Measurements from ENCODE around the gene SPRYD3.
A peak's percentile ranks its signal among the peaks of the same experiment; 100 is the strongest.

SPRYD3 gene

DNA sequence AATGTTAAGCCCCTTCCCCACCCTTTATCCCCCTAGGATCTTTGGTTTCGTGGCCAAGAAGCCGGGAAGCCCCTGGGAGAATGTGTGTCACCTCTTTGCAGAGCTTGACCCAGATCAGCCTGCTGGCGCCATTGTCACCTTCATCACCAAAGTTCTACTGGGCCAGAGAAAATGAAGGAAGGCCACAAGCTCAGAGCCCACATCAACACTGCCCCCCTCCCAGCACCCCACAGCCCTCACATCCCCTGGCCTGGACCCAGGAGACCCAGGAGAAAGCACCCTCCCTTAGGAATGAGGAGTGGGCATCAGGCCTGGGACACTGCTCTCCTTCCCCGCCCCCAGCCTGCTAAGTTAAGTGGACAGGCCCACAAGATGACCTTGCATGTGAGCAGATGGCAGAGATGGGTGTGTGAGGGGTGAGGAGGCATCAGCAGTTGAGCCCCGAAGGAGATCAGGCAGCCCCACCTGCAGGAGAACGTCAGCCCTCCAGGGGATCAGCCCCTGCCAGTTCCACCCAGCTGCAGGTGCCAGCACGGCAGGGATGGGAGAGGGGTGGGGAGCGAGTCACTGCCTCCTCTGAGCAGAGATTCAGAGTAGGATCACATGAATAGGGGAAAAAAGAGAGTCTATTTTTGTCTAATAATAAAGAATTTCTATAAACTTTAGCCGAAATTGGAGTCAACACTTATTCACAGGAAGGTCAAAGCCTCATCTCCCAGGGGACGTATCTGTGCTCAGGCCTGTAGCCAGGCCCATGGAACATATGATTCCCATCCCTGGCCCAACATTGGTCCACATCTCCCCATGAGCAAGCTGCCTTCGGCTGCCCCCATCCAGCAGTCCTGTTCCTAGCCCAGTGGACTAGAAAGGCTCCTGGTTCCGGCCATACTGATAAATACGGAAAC, 15.2 kb downstream of the SPRYD3 start:
- DNase-seq (ENCODE audit: low read depth in 2 of 2) = no peak

DNA sequence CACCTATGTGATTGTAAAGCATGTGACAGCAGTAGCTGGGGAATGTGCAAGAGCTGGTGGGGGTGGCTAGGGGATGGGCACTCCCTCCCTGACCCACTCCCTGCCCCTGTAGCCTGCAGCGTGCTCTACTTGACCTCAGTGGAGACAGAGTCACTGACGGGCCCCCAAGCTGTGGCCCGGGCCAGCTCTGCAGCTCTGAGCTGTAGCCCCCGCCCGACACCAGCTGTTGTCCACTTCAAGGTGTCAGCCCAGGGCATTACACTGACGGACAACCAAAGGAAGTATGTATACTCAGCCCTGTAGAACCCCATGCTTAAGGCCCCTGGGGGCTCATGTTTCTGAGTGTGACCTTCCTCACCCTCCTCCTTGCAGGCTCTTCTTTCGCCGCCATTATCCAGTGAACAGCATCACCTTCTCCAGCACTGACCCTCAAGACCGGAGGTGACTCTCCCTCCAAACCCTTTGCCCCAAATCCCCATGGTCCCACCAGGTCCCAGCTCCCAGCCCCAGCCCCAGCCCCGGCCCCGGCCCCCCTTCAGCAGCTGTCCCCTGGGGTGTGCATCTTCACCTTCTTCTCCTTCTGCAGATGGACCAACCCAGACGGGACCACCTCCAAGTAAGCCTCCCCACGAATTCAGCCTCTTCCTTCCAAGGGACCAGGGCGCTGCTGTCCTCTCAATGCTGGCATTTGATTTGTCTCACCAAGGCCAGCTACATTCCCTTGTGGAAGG, 16.0 kb downstream of the SPRYD3 start:
- no peak for DNase-seq (ENCODE audit: low read depth in 2 of 2)

DNA sequence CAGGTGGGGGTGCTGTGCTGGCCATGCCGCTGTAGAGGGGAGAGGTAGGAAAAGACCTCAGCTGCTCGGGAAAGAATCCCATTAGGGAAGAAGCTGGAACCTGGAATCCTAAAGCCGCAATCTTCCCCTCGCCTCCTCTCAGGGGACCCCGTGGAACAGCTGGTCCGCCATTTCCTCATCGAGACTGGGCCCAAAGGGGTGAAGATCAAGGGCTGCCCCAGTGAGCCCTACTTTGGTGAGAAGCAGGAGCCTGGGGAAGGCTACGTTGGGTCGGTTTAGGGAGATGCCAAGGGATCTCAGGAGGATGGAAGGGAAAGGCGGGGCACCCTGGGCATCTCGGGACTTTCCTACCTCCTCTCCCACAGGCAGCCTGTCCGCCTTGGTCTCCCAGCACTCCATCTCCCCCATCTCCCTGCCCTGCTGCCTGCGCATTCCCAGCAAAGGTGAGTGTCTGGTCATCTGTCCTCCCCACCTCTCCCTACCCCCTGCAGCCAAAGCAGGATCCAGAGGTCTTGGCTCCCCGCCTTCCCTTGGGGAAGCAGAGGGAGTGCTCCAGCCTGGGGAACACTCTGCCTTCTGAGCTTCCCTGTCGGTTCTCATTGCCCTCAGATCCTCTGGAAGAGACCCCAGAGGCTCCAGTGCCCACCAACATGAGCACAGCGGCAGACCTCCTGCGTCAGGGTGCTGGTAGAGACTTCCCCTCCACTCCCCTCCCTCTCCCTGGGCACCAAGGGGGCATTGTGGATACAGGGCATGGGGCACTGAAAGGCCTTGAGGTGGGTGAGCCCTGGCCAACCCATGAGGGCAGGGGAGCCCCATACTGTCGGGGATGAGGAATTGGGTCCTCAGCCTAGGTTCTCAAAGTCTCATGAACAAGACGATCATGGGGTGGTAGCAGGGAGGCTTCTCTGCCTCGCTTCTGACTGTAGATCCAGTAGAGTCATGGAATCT, 16.9 kb downstream of the SPRYD3 start:
- DNase-seq (ENCODE audit: low read depth in 2 of 2) = no peak

DNA sequence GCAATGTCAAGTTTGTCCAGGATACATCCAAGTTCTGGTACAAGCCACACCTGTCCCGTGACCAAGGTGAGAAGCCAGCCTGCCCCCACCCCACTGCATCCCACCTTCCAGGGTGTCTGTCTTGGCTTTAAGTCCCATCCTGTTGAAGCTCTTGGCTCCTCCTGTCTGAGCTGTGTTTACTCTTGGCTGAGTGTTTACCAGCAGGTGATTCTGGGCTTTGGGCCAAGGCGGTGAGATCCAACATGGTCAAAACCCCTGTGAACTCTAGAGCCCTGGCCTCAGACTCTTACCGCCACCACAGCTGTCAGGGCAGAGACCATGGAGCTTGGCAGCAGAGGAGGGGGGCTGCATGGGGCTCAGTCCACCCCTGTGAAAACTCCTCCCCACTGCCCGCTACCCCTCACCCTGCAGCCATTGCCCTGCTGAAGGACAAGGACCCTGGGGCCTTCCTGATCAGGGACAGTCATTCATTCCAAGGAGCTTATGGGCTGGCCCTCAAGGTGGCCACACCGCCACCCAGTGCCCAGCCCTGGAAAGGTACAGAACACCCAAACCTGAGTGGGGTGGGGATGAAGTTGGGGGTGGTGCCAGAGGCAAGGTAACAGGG, 17.7 kb downstream of the SPRYD3 start:
- no peak for DNase-seq (ENCODE audit: low read depth in 2 of 2)

DNA sequence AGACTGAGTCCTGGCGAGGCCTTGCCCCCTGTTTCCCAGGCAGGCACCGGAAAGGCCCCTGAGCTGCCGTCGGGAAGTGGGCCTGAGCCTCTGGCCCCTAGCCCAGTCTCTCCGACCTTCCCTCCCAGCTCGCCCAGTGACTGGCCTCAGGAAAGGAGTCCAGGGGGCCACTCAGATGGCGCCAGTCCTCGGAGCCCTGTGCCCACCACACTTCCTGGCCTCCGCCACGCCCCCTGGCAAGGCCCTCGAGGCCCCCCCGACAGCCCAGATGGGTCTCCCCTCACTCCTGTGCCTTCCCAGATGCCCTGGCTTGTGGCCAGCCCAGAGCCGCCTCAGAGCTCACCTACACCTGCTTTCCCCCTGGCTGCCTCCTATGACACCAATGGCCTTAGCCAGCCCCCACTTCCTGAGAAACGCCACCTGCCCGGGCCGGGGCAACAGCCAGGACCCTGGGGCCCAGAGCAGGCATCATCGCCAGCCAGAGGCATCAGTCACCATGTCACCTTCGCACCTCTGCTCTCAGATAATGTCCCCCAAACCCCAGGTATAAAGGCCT, 18.4 kb downstream of the SPRYD3 start:
- DNase-seq (ENCODE audit: low read depth in 2 of 2) = no peak

DNA sequence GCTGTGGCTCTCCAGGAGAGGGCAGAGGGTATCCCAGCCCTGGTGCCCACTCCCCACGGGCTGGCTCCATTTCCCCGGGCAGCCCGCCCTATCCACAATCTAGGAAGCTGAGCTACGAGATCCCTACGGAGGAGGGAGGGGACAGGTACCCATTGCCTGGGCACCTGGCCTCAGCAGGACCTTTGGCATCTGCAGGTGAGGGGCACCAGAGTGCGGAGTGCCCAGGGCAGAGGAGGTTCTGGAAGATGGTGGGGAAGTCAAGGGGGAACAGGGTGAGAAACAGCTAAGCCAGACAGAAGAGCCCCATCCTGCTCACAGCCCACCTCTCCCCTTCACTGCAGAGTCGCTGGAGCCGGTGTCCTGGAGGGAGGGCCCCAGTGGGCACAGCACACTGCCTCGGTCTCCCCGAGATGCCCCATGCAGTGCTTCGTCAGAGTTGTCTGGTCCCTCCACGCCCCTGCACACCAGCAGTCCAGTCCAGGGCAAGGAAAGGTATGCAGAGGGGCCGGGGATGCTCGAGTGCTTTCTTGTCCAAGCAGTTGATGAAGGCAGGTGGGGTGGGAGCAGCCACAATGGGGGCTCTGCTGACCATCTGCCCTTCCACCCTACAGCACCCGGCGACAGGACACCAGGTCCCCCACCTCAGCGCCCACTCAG, 19.0 kb downstream of the SPRYD3 start:
- DNase-seq (ENCODE audit: low read depth in 2 of 2) = no peak

DNA sequence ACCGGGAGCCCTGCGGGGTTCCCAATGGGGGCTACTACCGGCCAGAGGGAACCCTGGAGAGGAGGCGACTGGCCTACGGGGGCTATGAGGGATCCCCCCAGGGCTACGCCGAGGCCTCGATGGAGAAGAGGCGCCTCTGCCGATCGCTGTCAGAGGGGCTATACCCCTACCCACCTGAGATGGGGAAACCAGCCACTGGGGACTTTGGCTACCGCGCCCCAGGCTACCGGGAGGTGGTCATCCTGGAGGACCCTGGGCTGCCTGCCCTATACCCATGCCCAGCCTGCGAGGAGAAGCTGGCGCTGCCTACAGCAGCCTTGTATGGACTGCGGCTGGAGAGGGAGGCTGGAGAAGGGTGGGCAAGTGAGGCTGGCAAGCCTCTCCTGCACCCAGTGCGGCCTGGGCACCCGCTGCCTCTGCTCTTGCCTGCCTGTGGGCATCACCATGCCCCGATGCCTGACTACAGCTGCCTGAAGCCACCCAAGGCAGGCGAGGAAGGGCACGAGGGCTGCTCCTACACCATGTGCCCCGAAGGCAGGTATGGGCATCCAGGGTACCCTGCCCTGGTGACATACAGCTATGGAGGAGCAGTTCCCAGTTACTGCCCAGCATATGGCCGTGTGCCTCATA, 19.6 kb downstream of the SPRYD3 start:
- no peak for DNase-seq (ENCODE audit: low read depth in 2 of 2)

DNA sequence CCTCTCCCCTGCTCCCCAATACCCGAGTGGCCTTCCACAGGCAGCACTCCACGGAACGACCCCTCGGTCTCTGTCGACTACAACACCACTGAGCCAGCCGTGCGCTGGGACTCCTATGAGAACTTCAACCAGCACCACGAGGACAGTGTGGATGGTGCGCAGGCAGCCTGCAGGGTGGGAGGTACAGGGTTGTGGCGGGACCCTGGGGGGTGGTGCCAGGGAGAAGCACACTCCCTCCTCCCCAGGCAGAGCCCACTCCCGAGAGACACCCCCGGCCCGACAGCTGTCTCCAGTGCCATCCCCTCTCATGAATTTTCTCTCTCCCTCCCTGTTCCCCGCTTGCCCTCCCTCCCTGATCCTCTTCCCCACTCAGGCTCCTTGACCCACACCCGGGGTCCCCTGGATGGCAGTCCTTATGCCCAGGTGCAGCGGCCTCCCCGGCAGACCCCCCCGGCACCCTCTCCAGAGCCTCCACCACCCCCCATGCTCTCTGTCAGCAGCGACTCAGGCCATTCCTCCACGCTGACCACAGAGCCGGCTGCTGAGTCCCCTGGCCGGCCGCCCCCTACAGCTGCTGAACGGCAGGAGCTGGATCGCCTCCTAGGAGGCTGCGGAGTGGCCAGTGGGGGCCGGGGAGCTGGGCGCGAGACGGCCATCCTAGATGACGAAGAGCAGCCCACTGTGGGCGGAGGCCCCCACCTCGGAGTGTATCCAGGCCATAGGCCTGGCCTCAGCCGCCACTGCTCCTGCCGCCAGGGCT, 20.3 kb downstream of the SPRYD3 start:
- DNase-seq (ENCODE audit: low read depth in 2 of 2) = no peak

DNA sequence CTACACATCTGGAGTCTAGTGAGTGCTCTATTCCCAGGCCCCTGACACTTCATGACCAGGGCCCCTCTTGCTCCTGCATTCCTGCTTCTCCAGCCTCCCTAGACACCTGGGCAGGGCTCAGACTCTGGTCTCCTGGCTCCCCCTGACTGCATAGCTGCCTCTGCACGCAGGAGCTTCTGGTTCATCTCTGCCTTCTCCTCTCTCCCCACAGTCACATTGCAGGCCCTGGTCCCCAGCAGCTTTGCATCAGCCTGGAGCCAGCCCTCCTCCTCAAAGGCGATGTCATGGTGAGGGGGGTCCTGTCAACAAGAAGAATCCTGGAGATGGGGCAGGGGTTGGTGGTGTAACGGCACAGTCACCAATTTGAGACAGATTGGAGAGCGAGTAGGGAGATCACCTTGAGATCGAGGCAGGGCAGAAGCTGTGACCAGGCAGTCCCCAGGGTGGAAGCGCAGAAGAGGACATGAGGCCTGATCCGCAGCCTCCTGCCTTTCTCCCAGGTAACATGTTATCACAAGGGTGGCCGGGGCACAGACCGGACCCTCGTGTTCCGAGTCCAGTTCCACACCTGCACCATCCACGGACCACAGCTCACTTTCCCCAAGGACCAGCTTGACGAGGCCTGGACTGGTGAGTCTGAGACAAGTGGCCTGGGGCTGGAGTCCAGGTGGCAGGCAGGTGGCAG, 21.2 kb downstream of the SPRYD3 start:
- DNase-seq (ENCODE audit: low read depth in 2 of 2) = no peak

DNA sequence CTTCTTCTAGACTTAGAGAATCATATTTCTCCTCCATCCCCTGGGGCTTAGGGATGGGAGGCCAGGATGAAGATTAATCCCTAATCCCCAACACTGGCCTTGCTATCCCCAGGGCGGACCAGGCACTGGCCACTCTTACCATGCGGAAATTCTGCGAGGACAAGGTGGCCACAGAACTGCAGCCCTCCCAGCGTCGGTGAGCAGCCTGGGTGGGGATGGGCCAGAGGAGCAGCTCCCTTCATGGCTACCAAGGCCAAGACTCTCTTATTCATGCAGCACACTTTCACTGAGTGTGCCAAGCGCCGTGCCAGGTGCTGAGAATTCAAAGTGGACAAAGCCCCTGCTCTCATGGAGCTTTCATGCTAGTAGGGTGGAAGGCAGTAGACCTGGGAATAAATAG, 22.3 kb downstream of the SPRYD3 start:
- DNase-seq (ENCODE audit: low read depth in 2 of 2) = no peak

DNA sequence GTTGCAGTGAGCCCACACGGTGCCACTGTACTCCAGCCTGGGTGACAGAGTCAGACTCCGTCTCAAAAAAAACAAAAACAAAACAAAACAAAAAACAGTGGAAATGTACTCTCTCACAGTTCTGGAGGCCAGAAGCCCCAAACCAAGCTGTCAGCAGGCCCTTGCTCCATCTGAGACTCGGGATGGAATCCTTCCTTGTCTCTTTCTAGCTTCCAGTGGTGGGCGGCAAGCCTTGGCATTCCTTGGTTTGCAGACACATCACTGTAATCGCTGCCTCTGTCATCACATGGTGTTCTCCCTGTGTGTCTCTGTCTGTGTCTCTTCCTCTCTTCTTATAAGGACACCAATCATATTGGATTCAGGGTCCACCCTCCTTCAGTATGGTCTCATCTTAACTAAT, 22.9 kb downstream of the SPRYD3 start:
- no peak for DNase-seq (ENCODE audit: low read depth in 2 of 2)

DNA sequence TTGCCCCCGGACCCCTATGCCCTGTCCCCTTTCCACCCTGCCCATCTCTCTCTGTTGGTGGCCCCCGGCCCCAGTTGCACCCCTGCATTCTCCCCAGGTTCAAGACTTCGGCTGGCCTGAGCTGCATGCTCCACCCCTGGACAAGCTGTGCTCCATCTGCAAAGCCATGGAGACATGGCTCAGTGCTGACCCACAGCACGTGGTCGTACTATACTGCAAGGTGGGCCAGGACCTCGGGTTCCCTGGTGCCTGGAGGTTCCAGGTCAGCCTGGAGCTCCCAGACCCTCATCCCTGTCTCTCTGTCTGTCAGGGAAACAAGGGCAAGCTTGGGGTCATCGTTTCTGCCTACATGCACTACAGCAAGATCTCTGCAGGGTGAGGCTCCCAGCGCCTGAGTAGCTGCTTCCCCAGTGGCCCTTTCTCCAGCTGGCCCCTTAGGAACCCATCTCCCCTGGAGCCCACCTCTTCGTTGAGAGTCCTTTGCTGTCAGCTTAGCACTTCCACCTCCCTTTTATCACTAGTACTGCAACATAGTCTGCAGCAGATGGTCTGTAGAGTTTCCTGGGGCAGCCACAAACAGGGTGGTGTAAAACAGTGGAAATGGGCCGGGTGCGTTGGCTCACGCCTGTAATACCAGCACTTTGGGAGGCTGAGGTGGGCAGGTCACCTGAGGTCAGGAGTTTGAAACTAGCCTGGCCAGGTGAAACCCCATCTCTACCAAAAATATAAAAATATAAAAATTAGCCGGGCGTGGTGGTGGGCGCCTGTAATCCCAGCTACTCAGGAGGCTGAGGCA, 23.5 kb downstream of the SPRYD3 start:
- DNase-seq (ENCODE audit: low read depth in 2 of 2) = no peak

DNA sequence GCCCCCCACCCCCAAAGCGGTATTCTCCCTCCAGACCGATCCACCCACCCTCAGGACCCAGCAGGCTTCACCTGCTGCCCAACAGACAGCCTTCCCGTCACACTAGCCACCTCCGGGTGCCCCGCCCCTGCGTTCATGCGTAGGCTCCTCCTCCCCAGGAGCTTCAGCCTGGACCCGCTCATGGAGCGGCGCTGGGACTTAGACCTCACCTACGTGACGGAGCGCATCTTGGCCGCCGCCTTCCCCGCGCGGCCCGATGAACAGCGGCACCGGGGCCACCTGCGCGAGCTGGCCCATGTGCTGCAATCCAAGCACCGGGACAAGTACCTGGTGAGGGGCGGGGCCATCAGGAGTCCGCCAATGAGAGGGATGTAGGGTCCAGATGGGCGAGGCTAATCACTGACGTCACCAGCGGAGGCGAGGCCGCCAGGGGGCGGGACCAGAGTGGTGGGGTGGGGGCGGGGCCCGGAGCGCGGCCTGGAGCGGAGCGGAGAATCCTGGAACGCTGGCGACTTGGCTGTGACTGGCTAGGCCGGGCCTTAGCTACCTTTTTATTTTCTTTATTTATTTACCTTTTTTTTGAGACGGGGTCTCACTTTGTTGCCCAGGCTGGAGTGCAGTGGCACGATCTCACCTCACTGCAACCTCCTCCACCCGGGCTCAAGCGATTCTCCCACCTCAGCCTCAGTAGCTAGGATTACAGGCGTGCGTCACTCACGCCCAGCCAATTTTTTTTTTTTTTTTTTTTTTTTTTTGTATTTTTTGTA, 24.9 kb downstream of the SPRYD3 start:
- DNase-seq (ENCODE audit: low read depth in 2 of 2) = peak; percentile 83

DNA sequence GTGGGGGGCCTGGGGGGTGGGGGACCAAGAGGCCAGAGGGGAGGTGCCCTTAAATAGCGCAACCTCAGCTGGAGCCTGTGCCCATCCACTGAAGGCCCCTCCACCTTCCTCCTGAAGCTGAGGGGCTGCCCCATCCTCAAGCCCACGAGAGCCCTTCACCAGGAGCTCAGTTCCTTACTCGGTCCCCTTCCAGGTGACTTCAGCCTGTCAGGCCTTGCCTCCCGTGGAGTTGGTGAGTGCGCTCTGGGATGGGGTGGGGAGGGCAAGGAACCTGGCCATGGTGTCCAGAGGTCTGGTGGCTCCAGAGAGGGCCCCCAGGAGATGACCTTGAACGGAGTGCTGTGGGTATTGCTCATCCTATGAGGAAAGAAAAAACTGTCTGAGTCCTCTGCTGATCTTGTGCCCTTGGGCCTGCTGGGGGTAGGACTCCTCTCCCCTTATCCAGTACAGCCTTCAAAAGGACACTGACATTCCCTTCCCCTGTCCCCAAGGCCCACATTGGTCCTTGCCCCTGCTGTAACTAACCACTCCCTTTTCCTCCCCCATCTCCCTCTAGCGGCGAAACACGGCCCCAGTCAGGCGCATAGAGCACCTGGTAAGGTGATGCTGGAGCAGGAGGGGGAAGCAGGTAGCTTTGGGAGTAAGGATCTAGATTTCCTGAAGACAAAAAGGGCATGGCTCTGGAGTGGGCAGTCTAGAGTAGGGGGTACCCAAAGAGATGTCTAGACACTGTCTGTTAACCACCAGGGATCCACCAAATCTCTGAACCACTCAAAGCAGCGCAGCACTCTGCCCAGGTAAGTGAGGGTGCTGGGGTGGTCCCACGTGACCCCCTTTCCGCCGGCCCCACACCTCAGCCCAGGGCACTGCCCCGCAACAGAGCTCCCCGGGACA, 25.7 kb downstream of the SPRYD3 start:
- no peak for DNase-seq (ENCODE audit: low read depth in 2 of 2)

DNA sequence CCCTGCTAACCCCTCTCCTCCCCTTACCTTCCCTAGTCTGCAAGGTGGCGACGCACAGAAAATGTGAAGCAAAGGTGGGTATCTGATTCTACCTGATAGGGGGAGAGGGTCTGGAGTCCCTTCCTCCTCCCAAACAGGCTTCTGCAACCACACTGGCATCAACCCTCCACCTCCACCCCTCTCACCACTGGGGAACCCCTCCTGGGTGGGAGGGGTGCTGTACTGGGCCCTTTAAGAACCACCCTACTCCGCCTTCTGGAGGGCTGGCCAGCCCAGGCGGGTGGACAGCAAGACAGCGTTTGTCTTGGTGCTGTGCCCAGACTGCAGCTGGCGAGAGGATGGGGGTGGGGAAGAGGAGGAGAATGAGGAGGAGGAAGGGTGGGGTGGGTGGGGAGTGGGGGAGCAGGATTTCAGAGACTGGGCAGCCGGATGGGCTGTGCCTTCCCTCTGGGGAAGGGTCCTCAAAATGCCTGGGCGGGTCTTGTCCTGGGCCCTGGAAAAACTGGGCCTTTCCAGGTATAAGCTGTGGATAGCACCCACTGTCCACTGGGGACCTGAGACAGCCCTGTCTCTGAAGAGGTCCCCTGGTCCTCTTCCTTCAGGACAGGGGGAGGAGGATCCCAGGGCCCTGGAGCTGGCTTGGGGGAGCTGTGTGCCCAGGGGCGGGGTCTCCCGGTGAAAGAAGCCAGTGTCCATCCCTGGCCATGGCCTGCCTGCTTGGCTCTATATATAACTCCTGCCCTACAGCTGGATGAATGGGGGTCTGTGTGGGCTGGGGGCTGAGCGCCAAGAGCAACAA, 26.6 kb downstream of the SPRYD3 start:
- no peak for DNase-seq (ENCODE audit: low read depth in 2 of 2)
